WTC11 (cell line): ENCODE results near the gene APRT. TPM values are rescaled to one million over a fixed set of nuclear protein-coding genes. Genes with fewer than 3 reads are reported as not detected.
"Not testable (repeated sequence)": the region's sequence is repeated elsewhere in the genome, so short reads cannot be mapped to it uniquely, and the experiment has no call there.

Experiments used
- ATAC-seq: fragments of 200-7000 bp; cut with Tn5 transposase; 2 replicates; pipeline ENCODE4 v1.10.0; 2021; ENCODE audit warnings: mild to moderate bottlenecking, moderate library complexity
- CTCF ChIA-PET: fragments of 300-600 bp; sonication (Branson Sonifier 250); formaldehyde crosslinking; loops from one replicate; lab custom pipeline; 2021; ENCODE audit warnings: antibody characterized with exemption; lab: Charles Lee
- POLR2A ChIA-PET: fragments of 350-600 bp; sonication (Branson Sonifier 250); formaldehyde crosslinking; loops from one replicate; lab custom pipeline; 2021; ENCODE audit warnings: antibody characterized with exemption; lab: Charles Lee
- DNase-seq: peaks from one replicate; pipeline ENCODE4 v3.0.0; 2021; ENCODE audit warnings: low spot score
- H3K27ac Mint-ChIP-seq: 2 replicates; pipeline ENCODE4 v1.8.0; 2021; ENCODE audit warnings: mixed read lengths
- H3K27me3 Mint-ChIP-seq: 2 replicates; pipeline ENCODE4 v1.8.0; 2021; ENCODE audit warnings: low read depth, mild to moderate bottlenecking, moderate library complexity, mixed read lengths
- H3K36me3 Mint-ChIP-seq: 2 replicates; pipeline ENCODE4 v1.8.0; 2021; ENCODE audit warnings: mixed read lengths
- H3K4me1 Mint-ChIP-seq: 2 replicates; pipeline ENCODE4 v1.8.0; 2022; ENCODE audit warnings: mixed read lengths
- H3K4me3 Mint-ChIP-seq: 2 replicates; pipeline ENCODE4 v1.8.0; 2021; ENCODE audit warnings: mild to moderate bottlenecking, moderate library complexity, mixed read lengths
- H3K9me3 Mint-ChIP-seq: 2 replicates; pipeline ENCODE4 v1.8.0; 2021; ENCODE audit warnings: mixed read lengths
- ETV6 ChIP-seq: sonication (generic); formaldehyde crosslinking; IDR thresholded peaks from 2 replicates; pipeline ENCODE4 v1.8.1; 2022; ENCODE audit warnings: mild to moderate bottlenecking, missing genetic modification reagents
- FOXP1 ChIP-seq: sonication (generic); formaldehyde crosslinking; IDR thresholded peaks from 2 replicates; pipeline ENCODE4 v1.8.0; 2022; ENCODE audit warnings: missing genetic modification reagents, mild to moderate bottlenecking, moderate library complexity, borderline replicate concordance
- GABPB1 ChIP-seq: sonication (generic); formaldehyde crosslinking; IDR thresholded peaks from 2 replicates; pipeline ENCODE4 v1.8.1; 2023; ENCODE audit warnings: mild to moderate bottlenecking, missing genetic modification reagents
- GRHL2 ChIP-seq: fragments of 250-450 bp; sonication (Bioruptor Pico); IDR thresholded peaks from 2 replicates; pipeline ENCODE4 v1.8.0; 2022; ENCODE audit warnings: mild to moderate bottlenecking, moderate library complexity; ENCODE audit not compliant: insufficient replicate concordance, severe bottlenecking
- GTF2I ChIP-seq: fragments of 250-450 bp; sonication (Bioruptor Pico); conservative IDR thresholded peaks from 2 replicates; pipeline ENCODE4 v1.4.0; 2021; ENCODE audit warnings: mild to moderate bottlenecking
- JUN ChIP-seq: sonication (generic); formaldehyde crosslinking; IDR thresholded peaks from 2 replicates; pipeline ENCODE4 v1.8.0; 2023; ENCODE audit warnings: mild to moderate bottlenecking, missing genetic modification reagents
- NFATC4 ChIP-seq: fragments of 250-450 bp; sonication (Bioruptor Pico); IDR thresholded peaks from 2 replicates; pipeline ENCODE4 v1.9.0; 2021; ENCODE audit warnings: mild to moderate bottlenecking
- NFYB ChIP-seq: sonication (generic); formaldehyde crosslinking; conservative IDR thresholded peaks from 2 replicates; pipeline ENCODE4 v1.8.0; 2022; ENCODE audit warnings: low read depth, missing genetic modification reagents
- RORB ChIP-seq: fragments of 250-450 bp; sonication (Bioruptor Pico); IDR thresholded peaks from 2 replicates; pipeline ENCODE4 v1.9.0; 2021; ENCODE audit warnings: mild to moderate bottlenecking
- ZNF121 ChIP-seq: sonication (generic); formaldehyde crosslinking; IDR thresholded peaks from 2 replicates; pipeline ENCODE4 v1.8.0; 2023; ENCODE audit warnings: missing genetic modification reagents
- ZNF317 ChIP-seq: sonication (generic); formaldehyde crosslinking; IDR thresholded peaks from 2 replicates; pipeline ENCODE4 v1.8.1; 2023; ENCODE audit warnings: low read depth, mild to moderate bottlenecking, moderate library complexity, missing genetic modification reagents, borderline replicate concordance
- ZNF396 ChIP-seq: fragments of 250-450 bp; sonication (Bioruptor Pico); IDR thresholded peaks from 2 replicates; pipeline ENCODE4 v1.8.0; 2021; ENCODE audit warnings: mild to moderate bottlenecking, moderate library complexity, borderline replicate concordance
- total RNA-seq: library from RNA; stranded (reverse); gene quantifications from 3 replicates; pipeline ENCODE4 v1.2.3, GENCODE V29; 2021
- TF ChIP-seq, protein P1 (sequence below): sonication (generic); formaldehyde crosslinking; IDR thresholded peaks from 2 replicates; pipeline ENCODE4 v1.8.0; 2023; ENCODE audit warnings: missing genetic modification reagents
- TF ChIP-seq, protein P2 (sequence below): sonication (generic); formaldehyde crosslinking; IDR thresholded peaks from 2 replicates; pipeline ENCODE4 v1.8.1; 2022; ENCODE audit warnings: mild to moderate bottlenecking, missing genetic modification reagents, moderate library complexity, borderline replicate concordance
- TF ChIP-seq, protein P3 (sequence below): sonication (generic); formaldehyde crosslinking; IDR thresholded peaks from 2 replicates; pipeline ENCODE4 v1.8.1; 2022; ENCODE audit warnings: low read depth, missing genetic modification reagents, borderline replicate concordance
- TF ChIP-seq, protein P4 (sequence below): sonication (generic); formaldehyde crosslinking; IDR thresholded peaks from 2 replicates; pipeline ENCODE4 v1.8.1; 2023; ENCODE audit warnings: mild to moderate bottlenecking, missing genetic modification reagents, borderline replicate concordance
- TF ChIP-seq, protein P5 (sequence below): sonication (generic); formaldehyde crosslinking; conservative IDR thresholded peaks from 2 replicates; pipeline ENCODE4 v1.8.1; 2022; ENCODE audit warnings: mild to moderate bottlenecking, missing genetic modification reagents
- TF ChIP-seq, protein P6 (sequence below): sonication (generic); formaldehyde crosslinking; IDR thresholded peaks from 2 replicates; pipeline ENCODE4 v1.8.1; 2022; ENCODE audit warnings: mild to moderate bottlenecking, moderate library complexity, missing genetic modification reagents

The APRT gene
- total RNA-seq, 1 experiment from 2014 or later, result 288 TPM

DNA sequence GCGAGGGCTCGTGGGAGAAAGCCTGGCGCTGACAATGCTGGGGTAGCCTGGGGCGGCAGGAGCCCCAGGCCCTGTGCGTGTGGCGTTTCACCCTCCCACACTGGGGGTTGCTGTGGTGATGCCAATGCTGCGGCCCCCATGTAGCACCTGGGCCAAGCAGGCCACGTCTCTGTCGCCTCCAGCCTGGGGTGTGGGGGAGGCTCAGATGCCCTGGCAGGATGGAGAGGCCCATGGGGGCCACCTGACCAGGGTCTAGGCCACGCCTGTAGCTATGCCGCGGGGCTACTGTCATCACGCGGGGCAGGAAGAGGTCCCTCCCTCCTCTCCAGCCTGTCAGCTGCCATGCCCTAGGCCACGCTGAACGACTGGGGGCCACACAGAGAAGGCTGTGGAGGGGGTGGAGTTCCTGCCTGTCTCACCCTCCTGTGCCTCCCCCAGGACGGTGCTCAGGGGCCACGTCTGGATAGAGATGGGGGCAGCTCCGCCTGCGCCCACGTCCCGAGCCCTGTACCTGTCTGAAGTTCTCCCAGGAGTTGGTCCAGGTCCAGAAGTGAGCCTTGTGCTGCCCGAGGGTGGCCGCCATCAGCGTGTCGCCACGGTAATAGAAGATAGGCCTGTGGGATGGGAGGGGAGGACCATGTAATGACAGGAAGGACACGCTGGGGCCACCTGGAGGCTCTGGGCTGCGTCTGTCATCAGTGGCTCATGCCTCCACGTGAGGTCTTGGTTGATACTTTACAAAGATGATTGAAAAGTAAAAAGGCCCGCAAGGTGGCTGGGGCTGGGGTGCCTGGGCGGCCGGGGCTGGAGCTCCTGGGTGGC, 12.7 kb upstream of the APRT start:
- H3K27ac Mint-ChIP-seq, result no peak overlapping the region
- H3K36me3 Mint-ChIP-seq, result no peaks in the 10 kb centered on the region
- H3K4me1 Mint-ChIP-seq, result no peaks in the 10 kb centered on the region
- POLR2A ChIA-PET, result no interaction called here
- no peaks in the 10 kb centered on the region for H3K9me3 Mint-ChIP-seq
- no peak overlapping the region for H3K4me3 Mint-ChIP-seq
- no peaks in the 10 kb centered on the region for H3K27me3 Mint-ChIP-seq
- TF ChIP-seq RORB (CRISPR knock-in tag), result no peak
- TF ChIP-seq, protein P1, sequence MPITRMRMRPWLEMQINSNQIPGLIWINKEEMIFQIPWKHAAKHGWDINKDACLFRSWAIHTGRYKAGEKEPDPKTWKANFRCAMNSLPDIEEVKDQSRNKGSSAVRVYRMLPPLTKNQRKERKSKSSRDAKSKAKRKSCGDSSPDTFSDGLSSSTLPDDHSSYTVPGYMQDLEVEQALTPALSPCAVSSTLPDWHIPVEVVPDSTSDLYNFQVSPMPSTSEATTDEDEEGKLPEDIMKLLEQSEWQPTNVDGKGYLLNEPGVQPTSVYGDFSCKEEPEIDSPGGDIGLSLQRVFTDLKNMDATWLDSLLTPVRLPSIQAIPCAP, result no peak
- TF ChIP-seq, protein P2, sequence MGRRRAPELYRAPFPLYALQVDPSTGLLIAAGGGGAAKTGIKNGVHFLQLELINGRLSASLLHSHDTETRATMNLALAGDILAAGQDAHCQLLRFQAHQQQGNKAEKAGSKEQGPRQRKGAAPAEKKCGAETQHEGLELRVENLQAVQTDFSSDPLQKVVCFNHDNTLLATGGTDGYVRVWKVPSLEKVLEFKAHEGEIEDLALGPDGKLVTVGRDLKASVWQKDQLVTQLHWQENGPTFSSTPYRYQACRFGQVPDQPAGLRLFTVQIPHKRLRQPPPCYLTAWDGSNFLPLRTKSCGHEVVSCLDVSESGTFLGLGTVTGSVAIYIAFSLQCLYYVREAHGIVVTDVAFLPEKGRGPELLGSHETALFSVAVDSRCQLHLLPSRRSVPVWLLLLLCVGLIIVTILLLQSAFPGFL (CRISPR knock-in tag), result no peak
- TF ChIP-seq ZNF317, result no peak
- TF ChIP-seq JUN (CRISPR knock-in tag), result no peak
- no peak for TF ChIP-seq NFYB (CRISPR knock-in tag)
- TF ChIP-seq FOXP1 (CRISPR knock-in tag), result no peak
- no peak for ATAC-seq
- DNase-seq, result no peak
- CTCF ChIA-PET, result interaction anchor here (1.1 kb wide), 1 partner anchor 343 kb away, joined by 3 read pairs; no protein-coding TSS in a partner anchor

DNA sequence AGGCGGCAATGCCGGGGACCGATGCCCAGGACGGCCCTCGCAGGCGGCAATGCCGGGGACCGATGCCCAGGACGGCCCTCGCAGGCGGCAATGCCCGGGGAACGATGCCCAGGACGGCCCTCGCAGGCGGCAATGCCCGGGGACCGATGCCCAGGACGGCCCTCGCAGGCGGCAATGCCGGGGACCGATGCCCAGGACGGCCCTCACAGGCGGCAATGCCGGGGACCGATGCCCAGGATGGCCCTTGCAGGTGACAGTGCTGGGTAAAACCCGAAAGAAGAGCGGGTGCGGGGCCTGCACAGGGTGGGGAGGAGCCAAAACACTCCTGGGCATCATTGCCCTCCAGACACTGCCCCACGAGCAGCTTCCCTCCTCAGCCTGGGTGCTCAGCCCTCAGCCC, 11.9 kb upstream of the APRT start:
- H3K27ac Mint-ChIP-seq, H3K9me3 Mint-ChIP-seq, H3K4me1 Mint-ChIP-seq, H3K27me3 Mint-ChIP-seq, POLR2A ChIA-PET, ATAC-seq, H3K4me3 Mint-ChIP-seq, DNase-seq, H3K36me3 Mint-ChIP-seq: not testable (repeated sequence)
- CTCF ChIA-PET, result interaction anchor here (1.1 kb wide), 1 partner anchor 344 kb away, joined by 3 read pairs; no protein-coding TSS in a partner anchor

DNA sequence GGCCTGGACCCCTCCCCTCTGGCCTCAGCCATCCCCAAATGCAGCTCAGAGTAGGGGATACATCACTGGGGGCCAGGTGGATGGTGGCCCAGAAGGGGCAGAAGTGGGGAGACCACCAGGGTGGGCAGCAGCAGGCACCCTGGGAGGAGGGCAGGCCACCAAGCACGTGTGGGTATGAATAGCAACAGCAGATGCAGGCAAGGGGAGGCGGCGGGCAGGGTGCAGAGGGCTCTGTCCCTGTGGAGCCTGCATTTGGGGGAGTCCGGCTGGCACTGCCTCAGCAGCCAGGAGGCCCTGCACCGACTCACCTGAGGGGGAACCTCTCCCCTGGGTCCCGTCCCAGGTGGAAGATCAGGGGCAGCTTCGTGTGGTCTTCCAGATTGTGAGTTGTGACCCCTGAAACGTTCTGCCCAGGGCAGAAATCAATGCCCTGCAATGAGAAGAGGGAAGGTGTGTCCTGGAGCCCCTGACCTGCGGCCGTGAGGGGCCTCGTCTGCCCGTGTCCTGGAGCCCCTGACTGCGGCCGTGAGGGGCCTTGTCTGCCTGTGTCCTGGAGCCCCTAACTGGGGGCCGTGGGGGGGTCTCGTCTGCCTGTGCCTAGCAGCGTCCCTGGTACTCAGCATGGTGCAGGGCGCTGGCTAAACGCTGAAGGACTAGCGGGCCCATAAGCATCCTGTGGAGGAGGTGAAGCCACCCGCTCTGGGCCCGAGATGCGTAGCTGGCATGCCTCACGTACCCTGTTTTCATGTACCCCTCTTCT, 10.7 kb upstream of the APRT start:
- ATAC-seq, result no peak
- no peak overlapping the region for H3K27ac Mint-ChIP-seq
- CTCF ChIA-PET, result interaction anchor here (1.4 kb wide), 1 partner anchor 345 kb away, joined by 3 read pairs; no protein-coding TSS in a partner anchor

More for the DNA sequence above, 10.7 kb upstream of the APRT start:
- POLR2A ChIA-PET, result no interaction called here
- Mint-ChIP-seq H3K36me3 (no peaks in the 10 kb centered on the region), H3K4me3 (no peak overlapping the region), H3K4me1 (no peaks in the 10 kb centered on the region), H3K27me3 (no peaks in the 10 kb centered on the region), H3K9me3 (no peaks in the 10 kb centered on the region)
- DNase-seq, result no peak
- TF ChIP-seq ZNF396 (CRISPR knock-in tag) (no peak), JUN (CRISPR knock-in tag) (no peak), GABPB1 (CRISPR knock-in tag) (no peak), FOXP1 (CRISPR knock-in tag) (no peak), GTF2I (no peak), ETV6 (no peak), GRHL2 (CRISPR knock-in tag) (no peak), NFATC4 (no peak), ZNF121 (no peak)
- TF ChIP-seq, protein P3, sequence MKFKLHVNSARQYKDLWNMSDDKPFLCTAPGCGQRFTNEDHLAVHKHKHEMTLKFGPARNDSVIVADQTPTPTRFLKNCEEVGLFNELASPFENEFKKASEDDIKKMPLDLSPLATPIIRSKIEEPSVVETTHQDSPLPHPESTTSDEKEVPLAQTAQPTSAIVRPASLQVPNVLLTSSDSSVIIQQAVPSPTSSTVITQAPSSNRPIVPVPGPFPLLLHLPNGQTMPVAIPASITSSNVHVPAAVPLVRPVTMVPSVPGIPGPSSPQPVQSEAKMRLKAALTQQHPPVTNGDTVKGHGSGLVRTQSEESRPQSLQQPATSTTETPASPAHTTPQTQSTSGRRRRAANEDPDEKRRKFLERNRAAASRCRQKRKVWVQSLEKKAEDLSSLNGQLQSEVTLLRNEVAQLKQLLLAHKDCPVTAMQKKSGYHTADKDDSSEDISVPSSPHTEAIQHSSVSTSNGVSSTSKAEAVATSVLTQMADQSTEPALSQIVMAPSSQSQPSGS, result no peak
- TF ChIP-seq, protein P4, sequence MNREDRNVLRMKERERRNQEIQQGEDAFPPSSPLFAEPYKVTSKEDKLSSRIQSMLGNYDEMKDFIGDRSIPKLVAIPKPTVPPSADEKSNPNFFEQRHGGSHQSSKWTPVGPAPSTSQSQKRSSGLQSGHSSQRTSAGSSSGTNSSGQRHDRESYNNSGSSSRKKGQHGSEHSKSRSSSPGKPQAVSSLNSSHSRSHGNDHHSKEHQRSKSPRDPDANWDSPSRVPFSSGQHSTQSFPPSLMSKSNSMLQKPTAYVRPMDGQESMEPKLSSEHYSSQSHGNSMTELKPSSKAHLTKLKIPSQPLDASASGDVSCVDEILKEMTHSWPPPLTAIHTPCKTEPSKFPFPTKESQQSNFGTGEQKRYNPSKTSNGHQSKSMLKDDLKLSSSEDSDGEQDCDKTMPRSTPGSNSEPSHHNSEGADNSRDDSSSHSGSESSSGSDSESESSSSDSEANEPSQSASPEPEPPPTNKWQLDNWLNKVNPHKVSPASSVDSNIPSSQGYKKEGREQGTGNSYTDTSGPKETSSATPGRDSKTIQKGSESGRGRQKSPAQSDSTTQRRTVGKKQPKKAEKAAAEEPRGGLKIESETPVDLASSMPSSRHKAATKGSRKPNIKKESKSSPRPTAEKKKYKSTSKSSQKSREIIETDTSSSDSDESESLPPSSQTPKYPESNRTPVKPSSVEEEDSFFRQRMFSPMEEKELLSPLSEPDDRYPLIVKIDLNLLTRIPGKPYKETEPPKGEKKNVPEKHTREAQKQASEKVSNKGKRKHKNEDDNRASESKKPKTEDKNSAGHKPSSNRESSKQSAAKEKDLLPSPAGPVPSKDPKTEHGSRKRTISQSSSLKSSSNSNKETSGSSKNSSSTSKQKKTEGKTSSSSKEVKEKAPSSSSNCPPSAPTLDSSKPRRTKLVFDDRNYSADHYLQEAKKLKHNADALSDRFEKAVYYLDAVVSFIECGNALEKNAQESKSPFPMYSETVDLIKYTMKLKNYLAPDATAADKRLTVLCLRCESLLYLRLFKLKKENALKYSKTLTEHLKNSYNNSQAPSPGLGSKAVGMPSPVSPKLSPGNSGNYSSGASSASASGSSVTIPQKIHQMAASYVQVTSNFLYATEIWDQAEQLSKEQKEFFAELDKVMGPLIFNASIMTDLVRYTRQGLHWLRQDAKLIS (CRISPR knock-in tag), result no peak
- TF ChIP-seq, protein P5, sequence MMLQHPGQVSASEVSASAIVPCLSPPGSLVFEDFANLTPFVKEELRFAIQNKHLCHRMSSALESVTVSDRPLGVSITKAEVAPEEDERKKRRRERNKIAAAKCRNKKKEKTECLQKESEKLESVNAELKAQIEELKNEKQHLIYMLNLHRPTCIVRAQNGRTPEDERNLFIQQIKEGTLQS (CRISPR knock-in tag), result no peak
- TF ChIP-seq, protein P6, sequence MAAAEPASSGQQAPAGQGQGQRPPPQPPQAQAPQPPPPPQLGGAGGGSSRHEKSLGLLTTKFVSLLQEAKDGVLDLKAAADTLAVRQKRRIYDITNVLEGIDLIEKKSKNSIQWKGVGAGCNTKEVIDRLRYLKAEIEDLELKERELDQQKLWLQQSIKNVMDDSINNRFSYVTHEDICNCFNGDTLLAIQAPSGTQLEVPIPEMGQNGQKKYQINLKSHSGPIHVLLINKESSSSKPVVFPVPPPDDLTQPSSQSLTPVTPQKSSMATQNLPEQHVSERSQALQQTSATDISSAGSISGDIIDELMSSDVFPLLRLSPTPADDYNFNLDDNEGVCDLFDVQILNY (CRISPR knock-in tag), result no peak
